Activated CD4-positive, alpha-beta T cell treated with anti-CD3 and anti-CD28 coated beads, Interleukin-2, Interleukin-4, amounts not matched to agents 100 ng/mL and 50 ng/mL, durations not matched to agents 16 hours and 8 hours (primary cell): ENCODE results near the gene CD163L1.

Experiments used
- DNase-seq: peaks from one replicate; pipeline ENCODE4 v3.0.0-alpha.2; 2020; ENCODE audit warnings: low spot score

CD163L1 gene

GRCh38 chr12:7324176-7324575 is 119.8 kb downstream of the CD163L1 start:
- DNase-seq = no peak

GRCh38 chr12:7322599-7322998 is 121.4 kb downstream of the CD163L1 start:
- DNase-seq = no peak

GRCh38 chr12:7321624-7322023 is 122.3 kb downstream of the CD163L1 start:
- no peak for DNase-seq

- DNase-seq = no peak
Observed at GRCh38 chr12:7319930-7320329, 124.0 kb downstream of the CD163L1 start.

GRCh38 chr12:7310070-7310469 is 133.9 kb downstream of the CD163L1 start:
- DNase-seq = no peak
